ENCODE data around the gene GTPBP6.

GTPBP6 gene

DNA sequence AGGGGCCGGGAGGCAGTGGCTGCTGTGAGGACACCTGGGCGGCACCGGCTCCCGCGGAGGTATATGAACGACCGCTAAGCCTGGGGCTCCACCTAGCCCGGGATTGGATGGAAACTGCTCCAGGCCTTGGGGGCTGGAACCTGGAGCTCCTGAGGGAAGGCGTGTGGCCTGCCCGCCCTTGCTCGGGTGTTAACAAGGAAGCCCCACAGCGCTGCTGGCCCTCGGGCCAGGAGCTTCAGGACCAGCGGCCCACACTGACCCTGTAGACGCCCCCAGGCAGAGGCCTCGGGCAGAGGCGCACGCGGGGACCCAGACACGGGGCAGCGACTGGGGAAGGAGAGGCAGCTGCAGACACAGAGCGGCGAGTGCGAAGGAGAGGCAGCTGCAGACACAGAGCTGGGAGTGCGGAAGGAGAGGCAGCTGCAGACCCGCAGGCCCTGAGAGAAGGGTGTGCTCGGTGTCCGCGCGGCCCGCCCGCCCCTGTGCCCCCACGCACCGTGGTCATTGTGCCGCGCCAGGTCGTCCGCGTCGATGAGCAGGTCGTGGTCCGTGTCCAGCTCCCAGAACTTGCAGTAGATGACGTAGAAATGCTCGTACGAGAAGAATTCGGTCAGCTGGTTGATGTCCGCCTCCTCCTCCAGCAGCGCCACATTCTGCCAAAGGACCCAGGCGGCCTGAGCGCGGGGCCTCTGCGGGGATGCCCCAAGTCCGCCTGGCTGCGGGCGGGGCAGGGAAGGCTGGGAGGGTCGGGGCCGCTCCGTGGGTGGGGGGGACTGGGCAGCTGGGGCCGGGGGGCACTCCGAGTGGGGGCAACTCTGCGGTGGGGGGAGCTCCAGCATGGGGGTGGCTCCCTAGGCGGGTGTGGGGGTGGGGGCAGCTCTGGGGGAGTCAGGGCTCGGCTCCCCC, 26.7 kb upstream of the GTPBP6 start:
- TF ChIP-seq, protein P1, sequence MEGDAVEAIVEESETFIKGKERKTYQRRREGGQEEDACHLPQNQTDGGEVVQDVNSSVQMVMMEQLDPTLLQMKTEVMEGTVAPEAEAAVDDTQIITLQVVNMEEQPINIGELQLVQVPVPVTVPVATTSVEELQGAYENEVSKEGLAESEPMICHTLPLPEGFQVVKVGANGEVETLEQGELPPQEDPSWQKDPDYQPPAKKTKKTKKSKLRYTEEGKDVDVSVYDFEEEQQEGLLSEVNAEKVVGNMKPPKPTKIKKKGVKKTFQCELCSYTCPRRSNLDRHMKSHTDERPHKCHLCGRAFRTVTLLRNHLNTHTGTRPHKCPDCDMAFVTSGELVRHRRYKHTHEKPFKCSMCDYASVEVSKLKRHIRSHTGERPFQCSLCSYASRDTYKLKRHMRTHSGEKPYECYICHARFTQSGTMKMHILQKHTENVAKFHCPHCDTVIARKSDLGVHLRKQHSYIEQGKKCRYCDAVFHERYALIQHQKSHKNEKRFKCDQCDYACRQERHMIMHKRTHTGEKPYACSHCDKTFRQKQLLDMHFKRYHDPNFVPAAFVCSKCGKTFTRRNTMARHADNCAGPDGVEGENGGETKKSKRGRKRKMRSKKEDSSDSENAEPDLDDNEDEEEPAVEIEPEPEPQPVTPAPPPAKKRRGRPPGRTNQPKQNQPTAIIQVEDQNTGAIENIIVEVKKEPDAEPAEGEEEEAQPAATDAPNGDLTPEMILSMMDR (IDR thresholded peaks at IDR 0.05; ENCODE audit: low read depth, low read length): no peak
- no peak for DNase-seq (ENCODE audit: extremely low read depth, low read depth)

DNA sequence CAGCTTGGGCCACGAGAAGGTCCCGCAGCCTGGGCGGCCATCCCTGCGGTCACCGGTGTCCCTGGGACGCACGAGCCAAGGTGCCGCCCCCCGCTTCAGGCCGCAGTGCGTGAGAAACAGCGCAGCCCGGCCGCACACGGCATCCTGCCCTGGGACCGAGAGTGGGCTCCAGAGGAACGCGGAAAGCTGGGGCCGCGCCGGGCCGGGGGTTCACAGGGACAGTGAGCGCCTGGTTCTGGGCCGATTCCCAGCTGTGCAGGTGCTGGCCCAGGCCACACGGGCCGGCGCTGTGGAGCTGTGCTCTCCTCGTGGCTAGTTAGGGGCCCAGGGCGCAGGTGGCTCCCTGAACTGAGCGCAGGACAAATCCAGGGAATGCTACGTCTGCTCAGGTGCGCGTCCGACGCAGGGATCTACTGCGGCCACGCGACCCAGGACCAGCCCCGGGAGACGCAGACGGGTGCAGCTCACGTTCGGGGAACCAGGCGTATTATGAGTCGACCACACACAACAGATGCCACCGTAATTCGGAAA, 25.8 kb upstream of the GTPBP6 start:
- no peak for DNase-seq (ENCODE audit: extremely low read depth, low read depth)
- TF ChIP-seq, protein P1 (IDR thresholded peaks at IDR 0.05; ENCODE audit: low read depth, low read length): no peak

DNA sequence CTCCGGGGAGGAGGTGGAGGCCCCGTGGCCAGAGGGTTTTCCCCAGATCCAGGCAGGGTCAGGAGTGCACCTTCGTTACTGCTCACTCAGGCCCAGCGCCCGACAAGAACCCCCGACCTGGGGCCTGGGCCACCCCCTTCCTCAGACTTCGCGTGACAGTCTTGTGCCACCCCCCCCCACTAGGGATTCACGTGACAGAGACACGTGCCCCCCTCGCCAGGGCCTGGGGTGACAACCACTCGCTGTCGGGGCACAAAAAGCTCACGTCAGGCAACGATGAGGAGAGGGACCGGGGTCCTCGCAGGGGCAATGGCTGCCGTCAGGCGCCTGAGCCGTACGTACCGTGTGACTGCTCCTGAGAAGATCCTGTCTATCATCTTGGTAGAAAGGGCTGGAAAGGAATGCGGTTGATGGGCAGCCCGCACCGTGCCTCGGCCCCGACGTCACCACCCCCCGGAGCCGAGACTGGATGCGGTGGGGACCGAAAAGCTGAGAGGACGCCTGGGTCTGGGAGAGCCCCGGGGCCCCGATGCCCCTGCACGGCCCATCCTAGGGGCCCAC, 23.0 kb upstream of the GTPBP6 start:
- TF ChIP-seq, protein P1 (IDR thresholded peaks at IDR 0.05; ENCODE audit: low read depth, low read length): no peak

DNA sequence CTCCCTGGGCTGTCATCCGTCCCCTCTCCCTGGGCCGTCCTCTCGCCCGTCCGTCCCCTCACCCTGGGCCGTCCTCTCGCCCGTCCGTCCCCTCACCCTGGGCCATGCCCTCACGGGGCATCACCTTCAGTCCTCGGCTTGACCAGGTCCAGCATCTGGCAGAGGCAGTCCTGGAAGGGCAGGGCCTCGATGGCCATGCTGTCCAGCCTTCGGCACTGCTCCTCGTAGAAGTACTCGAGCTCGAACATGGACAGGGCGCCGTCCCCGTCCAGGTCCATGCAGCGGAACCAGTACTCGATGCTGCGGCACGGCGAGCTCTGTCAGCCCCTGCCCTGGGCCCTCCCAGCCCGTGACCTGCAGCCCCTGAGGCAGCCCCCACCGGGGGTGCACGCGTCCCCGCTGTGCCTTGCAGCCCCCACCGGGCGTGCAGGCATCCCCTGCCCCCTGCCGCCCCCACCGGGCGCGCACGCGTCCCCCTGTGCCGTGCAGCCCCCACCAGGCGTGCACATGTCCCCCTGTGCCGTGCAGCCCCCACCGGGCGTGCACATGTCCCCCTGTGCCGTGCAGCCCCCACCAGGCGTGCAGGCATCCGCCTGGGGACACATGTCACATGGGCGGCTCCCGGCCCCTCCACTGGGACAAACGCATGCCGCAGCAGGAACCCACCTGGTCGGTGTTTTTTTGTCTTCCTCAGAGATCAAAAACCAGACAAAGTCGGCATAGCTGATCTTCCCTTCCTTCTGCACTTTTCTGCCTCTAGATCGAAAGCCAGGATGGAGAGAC, 22.2 kb upstream of the GTPBP6 start:
- no peak for DNase-seq (ENCODE audit: extremely low read depth, low read depth)

More for the DNA sequence above, 23.0 kb upstream of the GTPBP6 start:
- no peak for DNase-seq (ENCODE audit: extremely low read depth, low read depth)

DNA sequence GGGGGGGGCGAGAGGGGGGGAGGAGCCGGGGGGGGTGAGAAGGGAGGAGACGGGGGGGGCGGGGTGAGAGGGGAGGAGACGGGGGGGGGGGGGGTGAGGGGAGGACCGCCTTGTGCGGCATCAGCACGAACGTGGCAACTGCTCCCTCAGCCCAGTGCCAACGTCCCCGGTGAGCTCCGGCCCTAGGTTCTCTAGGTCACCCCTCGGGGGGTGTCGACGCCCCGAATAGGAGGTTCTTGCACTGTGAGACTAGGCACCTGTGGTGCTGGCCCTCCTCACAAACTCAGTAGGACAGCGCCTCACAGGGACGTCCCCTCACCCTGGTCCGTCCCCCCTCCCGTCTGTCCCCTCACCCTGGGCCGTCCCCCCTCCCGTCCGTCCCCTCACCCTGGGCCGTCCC, 21.5 kb upstream of the GTPBP6 start:
- no peak for DNase-seq (ENCODE audit: extremely low read depth, low read depth)
- TF ChIP-seq, protein P1 (IDR thresholded peaks at IDR 0.05; ENCODE audit: low read depth, low read length): no peak

More for the DNA sequence above, 22.2 kb upstream of the GTPBP6 start:
- TF ChIP-seq, protein P1 (IDR thresholded peaks at IDR 0.05; ENCODE audit: low read depth, low read length): no peak

DNA sequence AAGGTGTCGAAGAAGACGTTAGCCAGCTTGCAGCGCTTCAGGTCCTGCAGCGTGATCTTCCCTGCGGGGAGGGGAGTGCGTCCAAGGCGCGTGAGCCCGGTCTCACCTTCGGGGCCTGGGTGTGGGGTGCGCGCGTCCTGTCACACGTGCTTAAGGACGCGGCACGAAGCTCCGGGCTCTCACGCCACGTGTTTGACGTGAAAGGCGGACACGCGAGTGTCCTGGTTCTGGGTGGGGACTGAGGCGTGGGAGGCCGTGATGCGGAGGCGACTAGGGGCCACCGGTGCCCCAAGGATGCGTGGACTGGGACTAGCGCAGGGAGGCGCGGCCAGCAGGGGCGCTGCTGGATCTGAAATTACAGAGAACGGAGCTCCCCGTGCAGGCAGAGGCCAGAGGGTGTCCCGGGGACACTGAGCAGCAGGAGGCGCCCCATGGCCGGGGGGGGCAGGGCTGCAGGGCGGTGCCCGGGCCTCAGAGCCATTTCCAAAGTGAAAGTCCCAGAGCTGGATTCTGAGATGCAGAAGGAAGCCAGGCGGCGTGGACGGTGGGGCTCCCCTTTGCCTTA, 20.3 kb upstream of the GTPBP6 start:
- TF ChIP-seq, protein P1 (IDR thresholded peaks at IDR 0.05; ENCODE audit: low read depth, low read length): no peak

More for the DNA sequence above, 20.3 kb upstream of the GTPBP6 start:
- no peak for DNase-seq (ENCODE audit: extremely low read depth, low read depth)
